Activated CD8-positive, alpha-beta memory T cell treated with anti-CD3 and anti-CD28 coated beads, Interleukin-2, amount 50 U/mL, for 48 hours (primary cell): ENCODE data around the gene MLST8.
"Not testable (repeated sequence)": the region's sequence is repeated elsewhere in the genome, so short reads cannot be mapped to it uniquely, and the experiment has no call there.

Source experiments
- DNase-seq: peaks from one replicate; pipeline ENCODE4 v3.0.0-alpha.2; 2020

Gene MLST8

DNA sequence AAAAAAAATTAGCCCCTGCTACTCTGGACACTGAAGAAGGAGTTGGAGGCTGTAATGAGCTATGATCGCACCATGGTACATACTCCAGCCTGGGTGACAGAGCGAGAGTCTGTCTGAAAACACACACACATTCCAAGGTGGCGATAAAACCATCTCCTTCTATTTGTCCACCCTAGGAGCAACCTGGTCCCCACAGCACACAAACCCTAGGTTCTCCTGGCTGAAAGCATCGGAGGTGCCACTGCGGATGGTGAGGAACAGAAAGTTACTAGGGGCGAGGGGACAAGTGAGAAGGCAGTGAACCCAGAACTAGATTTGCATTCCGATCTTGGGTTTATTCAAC, 47.5 kb downstream of the MLST8 start:
- no peak for DNase-seq

DNA sequence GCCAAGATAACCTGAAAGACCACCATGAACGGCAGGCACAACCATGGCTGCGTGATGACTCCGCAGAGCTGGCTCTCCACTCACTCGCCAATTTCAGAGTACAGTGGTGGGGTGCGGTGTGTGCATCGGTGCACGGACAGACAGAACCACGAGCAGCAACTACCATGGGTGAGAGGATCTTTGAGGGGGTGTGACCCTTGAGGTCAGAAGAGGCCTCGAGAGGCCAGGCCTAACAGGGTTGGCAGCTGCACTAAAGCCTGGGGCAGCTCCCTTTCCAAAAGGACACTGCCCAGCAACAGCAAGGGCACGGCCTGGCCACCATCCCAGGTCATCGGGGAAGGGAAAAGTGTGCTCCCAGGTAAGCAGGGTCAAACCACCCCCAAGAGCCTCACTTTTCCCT, 48.0 kb downstream of the MLST8 start:
- DNase-seq: no peak

DNA sequence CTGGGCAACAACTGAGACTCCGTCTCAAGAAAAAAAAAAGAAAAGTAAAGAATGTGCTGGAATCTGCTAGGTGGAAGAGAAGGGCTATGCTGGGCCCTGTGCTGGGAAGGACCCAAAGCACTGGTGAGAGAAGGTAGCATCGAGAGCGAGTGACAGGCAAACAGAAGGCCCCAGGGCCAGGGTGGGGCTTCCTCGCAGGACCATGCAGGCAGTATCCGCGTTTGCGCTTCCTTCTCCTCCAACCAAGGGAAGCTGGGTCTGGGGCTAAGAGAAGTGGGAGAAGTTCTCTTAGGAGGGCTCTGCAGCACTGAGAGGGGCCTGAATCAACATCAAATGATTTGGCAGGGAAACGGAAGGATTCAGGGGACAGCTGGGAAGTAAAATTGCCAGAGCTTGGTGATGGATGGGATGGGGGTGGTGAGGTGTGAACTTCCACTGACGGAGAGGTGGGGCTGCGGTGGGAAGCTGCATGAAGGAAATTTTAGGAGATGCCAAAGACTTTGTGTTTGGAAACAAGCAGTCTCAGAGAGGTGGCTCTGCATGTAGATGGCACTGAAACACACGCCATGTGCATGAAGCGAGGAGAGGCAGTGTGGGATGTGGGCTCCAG, 51.4 kb downstream of the MLST8 start:
- DNase-seq: no peak

DNA sequence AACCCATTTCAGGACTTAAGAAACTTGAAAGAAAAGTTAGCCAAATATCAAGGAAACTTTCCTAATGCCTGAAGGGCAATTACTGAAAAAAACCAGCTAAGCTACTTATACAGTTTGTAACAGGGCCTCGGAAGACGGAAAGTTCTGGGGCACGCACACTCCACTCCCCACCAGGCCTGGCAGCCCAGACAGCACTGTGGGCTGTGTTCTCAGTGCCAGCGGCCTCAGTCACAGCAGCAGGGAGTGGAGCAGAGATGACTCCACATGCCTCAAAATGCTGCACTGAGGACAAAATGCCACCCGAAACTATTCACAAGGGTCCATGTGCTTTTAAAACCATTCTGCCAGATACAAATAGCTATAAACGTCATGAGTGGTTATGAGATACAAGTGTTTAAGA, 52.5 kb downstream of the MLST8 start:
- no peak for DNase-seq

DNA sequence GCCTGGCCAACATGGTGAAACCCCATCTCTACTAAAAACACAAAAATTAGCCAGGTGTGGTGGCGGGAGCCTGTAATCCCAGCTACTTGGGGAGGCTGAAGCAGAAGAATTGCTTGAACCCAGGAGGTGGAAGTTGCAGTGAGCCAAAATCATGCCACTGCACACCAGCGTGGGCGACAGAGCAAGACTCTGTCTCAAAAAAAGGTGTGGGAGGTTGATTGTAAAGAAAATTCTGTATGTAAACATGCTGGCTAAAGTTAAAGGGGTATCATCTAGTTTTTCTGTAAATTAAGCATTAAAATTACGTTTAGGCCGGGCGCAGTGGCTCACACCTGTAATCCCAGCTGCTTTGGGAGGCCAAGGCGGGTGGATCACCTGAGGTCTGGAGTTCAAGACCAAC, 53.3 kb downstream of the MLST8 start:
- DNase-seq: not testable (repeated sequence)
